GM19395 (cell line): ENCODE results near the gene CLDN14.

ENCODE experiments used
- ATAC-seq: cut with Tn5 transposase; IDR thresholded peaks from one replicate; pipeline ENCODE4 v1.9.1; 2021; ENCODE audit warnings: mild to moderate bottlenecking, moderate library complexity; ENCODE audit not compliant: unreplicated experiment

CLDN14 gene

DNA sequence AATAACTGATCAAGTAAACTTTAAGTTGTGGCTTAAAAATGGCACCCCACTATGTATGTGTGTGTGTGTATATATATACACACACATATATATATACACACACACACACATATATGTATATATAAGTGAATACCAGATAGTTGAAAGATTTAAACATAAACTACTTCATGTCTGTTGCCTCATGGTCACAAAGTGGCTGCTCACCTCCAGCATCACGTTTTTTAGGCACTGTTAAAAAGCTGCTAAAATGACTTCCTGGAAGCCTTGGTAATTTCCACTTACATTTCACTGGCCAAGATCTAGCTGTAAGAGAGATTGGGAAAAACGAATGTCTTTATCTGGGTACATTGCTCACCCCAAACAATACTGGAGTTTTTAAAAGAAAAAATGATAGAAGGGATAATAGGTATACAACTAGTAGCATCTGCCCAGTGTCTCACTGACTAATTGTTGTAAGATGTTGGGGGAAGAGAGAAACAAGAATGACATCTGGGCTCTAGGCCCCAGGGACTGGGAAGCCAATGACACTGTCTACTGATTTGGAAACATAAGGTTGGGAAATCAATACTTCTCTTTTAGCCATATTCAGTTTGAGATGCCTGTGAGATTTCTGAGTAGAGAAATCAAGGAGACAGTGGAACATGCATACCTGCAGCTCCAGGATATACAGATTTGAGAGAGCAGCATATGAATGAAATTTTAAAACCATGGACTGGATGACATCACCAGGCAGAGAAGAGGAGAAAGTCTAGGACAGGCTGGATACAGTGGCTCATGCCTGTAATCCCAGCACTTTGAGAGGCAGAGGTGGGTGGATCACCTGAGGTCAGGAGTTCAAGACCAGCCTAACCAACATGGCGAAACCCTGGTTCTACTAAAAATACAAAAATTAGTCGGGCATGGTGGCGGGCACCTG lies 42.8 kb downstream of the CLDN14 start:
- no peak for ATAC-seq

DNA sequence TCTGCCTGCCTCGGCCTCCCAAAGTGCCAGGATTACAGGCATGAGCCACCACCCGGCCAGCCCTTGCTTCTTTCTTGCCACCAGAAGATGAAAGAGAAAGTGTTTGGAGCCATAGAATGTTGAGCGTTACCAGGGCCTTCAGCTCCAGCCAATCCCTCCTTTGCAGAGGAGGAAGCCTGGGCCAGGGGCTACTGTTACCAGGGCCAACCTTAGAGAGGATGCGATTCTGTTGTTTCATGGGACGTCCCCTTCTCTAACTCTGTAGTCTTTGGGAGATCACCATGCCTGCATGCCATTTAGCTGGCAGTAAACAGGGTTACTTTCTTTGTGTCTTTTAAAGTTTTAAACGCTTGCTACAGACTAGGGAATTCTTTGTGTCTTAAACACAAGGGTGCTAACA lies 45.8 kb downstream of the CLDN14 start:
- no peak for ATAC-seq

DNA sequence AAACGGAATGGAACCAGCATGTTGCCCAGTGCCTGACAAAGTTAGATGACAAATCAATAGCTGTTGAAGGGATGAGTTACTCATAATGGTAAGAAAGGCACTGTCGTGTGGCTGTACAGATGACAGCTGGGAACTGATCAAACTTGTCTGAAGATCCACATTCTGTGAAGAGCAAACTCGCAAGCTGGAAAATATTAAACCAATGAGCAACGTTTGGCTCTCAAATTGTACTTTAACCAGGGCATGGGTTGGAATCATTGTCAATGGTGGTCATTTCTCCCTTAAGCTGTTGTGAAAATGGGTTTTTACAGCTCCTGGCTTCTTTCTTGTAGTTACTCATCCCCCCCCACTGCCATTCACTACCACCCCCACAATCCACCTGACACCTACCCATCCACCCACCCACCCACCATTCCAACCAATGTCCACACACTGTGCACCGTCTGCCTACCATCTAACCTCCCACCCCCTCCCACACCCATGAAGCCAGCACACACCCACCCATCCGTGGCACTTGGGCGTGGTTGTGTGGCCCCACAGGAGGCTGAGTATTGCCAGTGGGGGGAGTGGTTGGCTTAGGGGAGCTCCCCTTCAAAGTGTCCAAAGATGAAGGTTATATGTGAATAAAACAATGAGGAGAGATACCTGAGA lies 46.7 kb downstream of the CLDN14 start:
- no peak for ATAC-seq

DNA sequence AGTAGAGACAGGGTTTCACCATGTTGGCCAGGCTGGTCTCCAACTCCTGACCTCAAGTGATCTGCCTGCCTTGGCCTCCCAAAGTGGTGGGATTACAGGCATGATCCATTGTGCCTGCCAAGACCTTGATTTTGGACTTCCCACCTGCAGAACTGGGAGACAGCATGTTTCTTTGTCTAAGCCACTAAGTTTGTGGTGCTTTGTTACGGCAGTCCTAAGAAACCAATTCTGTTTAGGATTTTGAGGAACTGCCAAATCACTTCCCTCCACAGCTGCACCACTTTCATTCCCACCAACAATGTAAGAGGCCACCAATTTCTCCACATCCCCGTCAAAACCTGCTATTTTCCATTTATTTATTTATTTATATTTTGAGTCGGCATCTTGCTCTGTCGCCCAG lies 48.7 kb downstream of the CLDN14 start:
- no peak for ATAC-seq

DNA sequence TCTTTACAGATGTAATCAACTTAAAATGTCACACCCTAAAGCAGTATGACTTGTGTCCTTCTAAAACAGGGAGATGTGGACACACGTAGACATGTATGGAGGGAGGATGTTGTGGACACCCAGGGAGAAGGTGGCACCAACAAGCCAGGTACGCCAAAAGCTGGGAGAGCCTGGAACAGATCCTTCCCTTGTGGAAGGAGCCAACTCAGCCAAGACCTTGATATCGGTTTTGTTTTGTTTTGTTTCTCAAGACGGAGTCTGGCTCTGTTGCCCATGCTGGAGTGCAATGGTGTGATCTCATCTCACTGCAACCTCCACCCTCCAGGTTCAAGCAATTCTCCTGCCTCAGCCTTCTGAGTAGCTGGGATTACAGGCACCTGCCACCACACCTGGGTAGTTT lies 49.1 kb downstream of the CLDN14 start:
- no peak for ATAC-seq

DNA sequence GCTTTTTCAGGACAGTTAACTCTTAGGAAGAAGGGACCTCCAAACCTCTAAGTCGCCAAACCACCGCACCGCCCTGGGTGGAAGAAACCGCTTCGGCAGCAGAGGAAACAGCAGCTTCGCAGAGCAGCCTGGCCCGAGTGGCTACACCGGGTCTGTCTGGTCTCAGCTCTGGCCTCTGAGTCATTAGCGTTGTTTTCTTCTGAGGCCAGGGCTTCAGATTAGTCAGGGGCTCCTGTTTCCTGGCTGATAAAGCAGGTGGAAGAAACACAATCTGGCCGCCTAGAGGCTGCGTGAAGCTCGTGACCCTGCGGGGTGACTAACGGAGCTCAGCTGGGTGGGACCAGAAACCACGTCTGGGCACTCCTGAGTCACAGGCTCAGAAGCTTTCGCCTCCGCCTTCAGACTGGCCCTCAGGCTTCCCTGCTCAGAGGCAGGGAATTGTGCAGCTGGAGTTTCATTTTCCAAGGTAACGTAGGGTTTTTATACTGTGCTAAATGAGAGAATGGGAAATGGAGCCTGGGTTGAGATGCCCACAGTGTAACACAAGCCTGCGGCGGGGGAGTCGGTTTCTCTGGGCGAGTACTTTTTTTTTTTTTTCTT lies 49.9 kb downstream of the CLDN14 start:
- ATAC-seq, result peak; percentile 89

DNA sequence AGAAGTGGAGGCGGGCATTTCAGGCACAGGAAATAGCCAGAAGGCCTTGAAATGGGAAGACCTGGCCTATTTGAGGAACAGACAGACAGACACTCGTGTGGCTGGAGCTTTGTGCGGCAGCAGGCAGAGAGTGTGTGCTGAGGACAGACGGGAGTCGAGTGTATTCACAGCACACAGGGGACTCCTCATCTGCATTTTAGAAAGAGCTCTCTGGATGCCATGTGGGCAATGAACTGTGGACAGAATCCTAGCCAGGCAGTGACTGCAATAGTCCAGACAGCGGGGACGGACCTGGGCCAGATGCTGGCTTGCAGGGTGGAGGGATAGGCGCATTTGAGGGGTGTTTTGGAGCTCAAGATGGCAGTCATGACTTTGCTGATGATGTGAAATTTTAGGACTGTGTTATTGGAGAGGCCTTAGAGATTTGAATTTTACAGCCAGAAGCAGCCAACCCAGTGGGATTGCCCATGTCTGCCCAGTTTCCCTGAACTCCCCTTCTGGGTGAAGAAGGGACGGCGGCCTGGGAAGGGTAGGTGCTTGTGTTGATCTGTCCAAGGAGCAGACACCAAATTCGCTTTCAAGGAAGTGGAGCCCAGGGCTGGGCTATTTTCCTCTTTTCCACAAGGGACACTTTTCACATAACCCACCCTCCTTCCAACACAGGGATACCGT lies 51.0 kb downstream of the CLDN14 start:
- ATAC-seq, result no peak

DNA sequence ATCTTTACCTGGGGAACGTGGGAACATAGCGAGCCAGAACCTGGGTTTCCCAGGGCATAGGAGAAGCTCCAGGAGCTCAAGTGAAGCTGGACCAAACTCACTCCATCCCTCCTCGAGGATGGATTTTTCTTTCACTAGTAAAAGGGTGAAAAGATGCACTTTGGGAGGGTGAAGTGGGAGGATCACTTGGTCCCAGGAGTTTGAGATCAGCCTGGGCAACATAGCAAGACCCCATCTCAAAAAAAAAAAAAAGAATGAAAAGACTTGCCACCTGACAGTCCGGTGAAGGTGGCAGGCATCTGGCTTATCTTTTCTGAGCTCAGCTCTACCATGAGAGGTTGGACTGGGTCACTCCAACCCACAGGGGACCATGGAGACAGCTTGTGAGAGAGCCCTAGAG lies 52.4 kb downstream of the CLDN14 start:
- ATAC-seq, result no peak

DNA sequence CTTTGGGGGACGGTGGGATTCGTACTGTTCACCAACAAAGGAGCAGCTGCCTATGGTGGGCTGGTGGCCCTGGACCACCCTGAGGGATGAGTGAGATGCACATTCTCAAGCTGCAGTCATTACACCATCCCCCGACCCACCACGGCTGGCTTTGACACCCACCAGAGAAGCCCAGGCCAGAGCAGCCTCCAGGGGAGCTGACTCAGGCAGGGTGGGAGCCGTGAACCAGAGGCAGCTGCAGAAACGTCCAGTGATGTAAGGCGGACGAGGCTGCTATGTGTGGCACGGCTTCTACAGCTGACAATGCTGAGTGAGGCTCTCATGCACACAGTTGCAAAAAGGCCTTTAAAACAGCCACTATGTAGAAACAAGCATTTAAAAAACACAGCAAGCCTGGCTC lies 54.6 kb downstream of the CLDN14 start:
- ATAC-seq, result no peak

DNA sequence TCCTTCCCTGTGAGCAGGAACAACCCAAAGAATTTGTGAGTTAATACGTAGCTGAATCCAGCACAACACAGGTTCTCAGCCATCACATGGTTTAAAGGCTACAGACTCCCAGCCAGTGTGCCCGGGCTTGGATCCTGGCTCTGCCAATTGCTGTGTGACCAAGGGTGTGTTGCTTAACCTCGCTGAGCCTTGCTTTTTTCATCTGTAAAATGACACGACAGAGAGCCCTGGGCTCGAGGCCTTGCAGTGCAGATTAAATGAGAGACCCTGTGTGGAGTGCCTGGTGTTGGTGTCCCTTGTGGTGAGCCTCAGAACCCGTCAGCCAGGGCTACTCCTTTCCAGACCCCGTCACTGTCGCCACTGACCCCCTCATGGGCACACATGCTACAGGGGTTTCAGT lies 55.3 kb downstream of the CLDN14 start:
- no peak for ATAC-seq

DNA sequence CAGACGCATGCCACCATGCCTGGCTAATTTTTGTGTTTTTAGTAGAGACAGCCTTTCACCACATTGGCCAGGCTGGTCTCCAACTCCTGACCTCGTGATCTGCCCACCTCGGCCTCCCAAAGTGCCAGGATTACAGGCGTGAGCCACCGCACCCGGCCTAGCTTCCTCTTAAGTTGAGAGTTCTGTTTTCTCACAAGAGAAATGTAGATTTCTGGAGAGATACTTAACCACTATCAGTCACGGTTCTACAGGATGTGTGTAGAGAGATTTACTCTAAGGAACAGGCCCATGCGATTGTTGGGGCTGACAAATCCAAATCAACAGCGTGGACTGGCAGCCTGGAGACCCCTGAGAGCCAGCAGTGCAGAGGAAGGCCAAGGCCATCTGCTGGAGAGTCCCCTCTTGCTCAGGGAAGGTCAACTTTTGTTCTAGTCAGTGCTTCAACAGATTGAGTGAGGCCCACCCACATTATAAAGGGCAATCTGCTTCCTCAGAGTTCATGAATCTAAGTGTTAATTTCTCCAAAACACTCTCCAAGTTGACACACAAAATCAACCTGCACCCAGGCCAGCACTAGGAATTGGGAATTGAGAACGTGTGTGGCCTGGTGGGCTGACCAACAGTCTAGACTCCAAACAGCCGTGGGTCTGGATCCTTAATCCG lies 56.0 kb downstream of the CLDN14 start:
- no peak for ATAC-seq

DNA sequence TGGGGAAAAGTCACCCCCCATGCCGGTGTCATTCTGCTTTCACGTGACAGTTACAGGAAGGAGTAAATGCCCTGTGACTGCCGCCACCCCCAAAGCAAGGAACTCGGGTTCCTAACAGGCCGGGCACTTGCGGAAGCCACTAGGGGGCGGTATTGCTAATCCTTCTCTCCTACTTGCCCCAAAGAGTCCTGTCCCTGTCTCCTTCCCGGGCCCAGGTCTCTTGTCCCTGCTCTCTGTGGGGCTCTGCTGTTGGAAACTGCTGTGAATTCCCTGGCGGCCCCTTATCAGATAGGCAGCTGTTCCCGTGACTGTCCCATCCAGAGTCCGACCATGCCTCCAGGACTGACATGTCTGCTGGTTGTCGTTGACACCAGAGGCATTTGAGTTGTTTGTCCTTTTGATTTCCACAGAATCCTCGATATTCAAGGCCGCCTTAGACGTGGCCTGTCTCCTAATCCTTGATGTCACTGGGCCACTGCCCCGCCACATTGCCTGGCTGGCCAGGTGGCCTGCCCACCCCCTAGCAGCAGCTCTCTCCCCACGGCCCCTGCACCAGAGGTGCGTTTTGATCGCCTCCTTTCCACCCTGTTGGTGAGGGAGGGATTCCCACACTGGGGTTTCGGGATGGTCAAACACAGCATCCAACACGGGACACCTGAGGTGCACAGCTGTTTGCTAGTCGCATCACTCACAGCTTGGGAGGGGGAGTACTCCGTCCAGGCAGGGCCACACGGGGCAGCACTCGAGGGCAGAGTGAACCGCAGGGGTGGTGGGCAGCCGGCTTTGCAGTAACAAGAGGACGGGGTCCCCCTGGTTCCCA lies 57.4 kb downstream of the CLDN14 start:
- no peak for ATAC-seq

DNA sequence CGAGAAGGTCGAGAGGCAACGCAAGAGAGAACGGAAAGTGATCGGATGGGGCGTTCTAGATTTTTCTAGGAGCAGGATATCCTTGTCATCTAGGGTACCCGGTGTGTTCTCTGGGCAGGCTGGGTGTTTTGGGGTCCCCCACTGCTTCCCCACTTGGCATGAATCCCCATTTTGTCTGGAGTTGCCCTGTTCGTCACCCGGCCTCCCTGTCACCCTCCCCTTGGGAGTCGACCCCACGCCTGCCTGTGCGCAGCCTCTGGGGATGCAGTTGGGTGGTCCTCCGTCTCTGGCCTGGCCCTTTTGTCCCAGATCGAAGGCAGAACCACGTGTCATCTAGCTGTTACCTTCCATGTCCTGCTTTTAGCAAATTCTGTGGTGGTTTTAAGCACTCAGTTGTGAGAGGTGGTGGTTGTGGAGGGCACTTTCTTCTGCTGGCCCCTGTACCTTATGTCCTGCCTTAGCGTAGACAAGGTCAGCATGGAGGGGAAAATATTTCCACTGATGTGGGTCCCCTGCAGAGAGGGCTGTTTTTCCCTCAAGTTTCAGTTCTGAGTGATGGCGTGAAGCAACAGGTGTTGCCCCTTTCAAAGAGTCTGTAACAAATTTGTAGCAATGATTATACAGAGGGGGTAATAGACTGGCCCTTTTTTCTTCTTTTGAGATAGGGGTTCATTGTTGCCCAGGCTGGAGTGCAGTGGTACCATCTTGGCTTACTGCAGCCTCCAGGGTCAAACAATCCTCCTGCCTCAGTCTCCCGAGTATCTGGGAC lies 59.2 kb downstream of the CLDN14 start:
- ATAC-seq, result no peak

DNA sequence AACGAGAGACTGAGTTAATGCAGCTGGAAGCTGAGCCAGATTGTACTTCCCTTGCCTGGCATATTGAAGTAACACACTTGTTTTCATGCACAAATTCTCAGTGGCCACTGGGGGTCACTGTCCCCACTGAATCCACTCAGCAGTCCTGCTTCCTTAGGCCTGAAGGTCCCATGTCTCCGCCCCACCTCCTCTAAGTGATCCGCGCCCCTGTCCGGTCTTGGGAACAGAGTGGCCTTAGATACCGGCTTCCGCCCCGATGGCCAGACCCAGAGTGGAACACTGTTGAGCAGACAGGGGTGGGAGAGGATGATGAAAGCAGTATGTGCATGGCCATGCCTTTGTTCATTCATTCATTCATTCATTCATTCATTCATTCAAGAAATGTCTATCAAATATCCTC lies 59.9 kb downstream of the CLDN14 start:
- no peak for ATAC-seq

DNA sequence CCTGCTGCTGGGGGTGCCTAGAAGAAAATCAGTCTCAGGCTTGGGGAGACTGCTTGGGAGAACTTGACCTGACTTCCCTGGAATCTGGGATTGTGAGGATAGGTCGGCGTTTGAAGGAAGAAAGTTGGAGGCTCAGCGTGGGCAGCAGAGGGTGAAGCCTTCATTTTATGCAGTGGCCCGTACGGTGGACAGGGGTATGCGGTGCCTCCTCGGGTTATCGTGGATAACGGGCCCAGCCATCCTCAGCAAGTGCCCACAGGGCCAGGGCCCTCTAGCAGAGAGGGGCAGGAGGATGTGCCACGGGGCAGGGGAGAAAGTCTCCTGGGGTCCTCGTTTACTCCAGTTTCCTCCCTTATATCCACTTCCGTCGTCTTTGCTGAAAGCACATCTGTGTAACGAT lies 60.7 kb downstream of the CLDN14 start:
- ATAC-seq, result no peak

DNA sequence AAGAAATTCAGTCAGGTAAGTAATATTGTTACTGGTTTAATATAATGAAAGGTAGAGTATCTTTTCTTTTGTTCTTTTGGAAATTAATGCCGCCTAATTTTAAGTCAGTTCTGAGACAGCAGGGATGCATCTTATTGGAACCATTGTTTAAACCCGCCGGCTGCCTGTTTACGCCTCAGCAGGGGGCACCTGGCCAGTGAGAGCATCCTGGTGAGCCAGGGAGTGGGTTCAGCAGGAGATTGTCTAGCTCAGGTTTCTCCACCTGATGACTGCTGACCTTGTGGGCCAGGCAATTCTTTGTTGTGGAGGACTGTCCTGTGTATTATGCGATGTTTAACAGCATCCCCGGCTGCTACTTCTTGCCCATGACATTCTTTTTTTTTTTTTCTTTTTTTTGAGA lies 64.5 kb downstream of the CLDN14 start:
- ATAC-seq, result no peak

DNA sequence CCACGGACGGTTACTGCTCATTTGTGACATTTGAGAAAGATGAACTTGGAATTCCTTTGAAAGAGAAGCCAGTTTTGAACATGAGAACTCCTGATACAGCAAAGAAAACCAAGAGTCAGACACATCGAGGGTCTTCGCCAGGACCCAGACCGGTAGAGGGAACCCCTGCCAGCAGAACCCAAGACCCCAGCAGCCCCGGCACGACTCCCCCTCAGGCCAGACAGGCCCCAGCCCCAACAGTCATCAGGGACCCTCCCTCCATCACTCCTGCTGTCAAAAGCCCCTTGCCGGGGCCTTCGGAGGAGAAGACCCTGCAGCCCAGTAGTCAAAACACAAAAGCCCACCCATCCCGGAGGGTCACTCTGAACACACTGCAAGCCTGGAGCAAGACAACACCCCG lies 67.0 kb downstream of the CLDN14 start:
- no peak for ATAC-seq

DNA sequence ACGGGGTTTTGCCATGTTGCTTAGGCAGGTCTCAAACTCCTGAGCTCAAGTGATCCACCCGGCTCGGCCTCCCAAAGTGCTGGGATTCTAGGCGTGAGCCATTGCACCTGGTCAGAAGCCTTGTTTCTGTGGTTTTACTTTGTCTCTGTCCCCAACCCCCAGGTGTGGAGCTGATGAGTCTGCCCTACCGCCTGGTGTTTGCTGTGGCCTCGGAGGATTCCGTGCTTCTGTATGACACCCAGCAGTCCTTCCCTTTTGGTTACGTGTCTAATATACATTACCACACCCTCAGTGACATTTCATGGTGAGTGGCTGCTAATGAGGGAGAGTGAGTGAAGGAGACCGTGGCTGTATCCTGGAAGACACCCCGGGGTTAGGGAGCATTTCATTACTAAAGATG lies 68.6 kb downstream of the CLDN14 start:
- ATAC-seq, result no peak
